Suprapubic skin (tissue), 4 donors: ENCODE results near the gene NCBP3. TPM values are rescaled to one million over a fixed set of nuclear protein-coding genes. Genes with fewer than 3 reads are reported as not detected.

Experiments used
- DNase-seq, 2 donors: peaks; one replicate each; pipeline ENCODE4 v3.0.0-alpha.2; 2019; ENCODE audit warnings: low spot score in 2 of 2
- H3K27ac ChIP-seq: fragments of 200-600 bp; sonication (generic); one replicate; pipeline ENCODE4 v1.5.1; 2019
- H3K27me3 ChIP-seq: fragments of 200-600 bp; sonication (generic); one replicate; pipeline ENCODE4 v1.5.1; 2019
- H3K36me3 ChIP-seq: fragments of 200-600 bp; sonication (generic); one replicate; pipeline ENCODE4 v1.5.1; 2019
- H3K4me1 ChIP-seq: fragments of 200-600 bp; sonication (generic); one replicate; pipeline ENCODE4 v1.5.1; 2019
- H3K4me3 ChIP-seq: fragments of 200-600 bp; sonication (generic); one replicate; pipeline ENCODE4 v1.5.1; 2019; ENCODE audit warnings: mild to moderate bottlenecking
- H3K9me3 ChIP-seq: fragments of 200-600 bp; sonication (generic); one replicate; pipeline ENCODE4 v1.5.1; 2019
- CTCF ChIP-seq, 2 donors: fragments of 200-600 bp in 1 of 2; fragments of 450-650 bp in 1 of 2; sonication (generic) in 1 of 2; IDR thresholded peaks; one replicate each; pipeline ENCODE4 v1.5.1; 2016 to 2019; ENCODE audit warnings: antibody characterized with exemption in 2 of 2, mild to moderate bottlenecking in 1 of 2, moderate library complexity in 1 of 2
- EP300 ChIP-seq: sonication (generic); formaldehyde crosslinking; IDR thresholded peaks from one replicate; pipeline ENCODE4 v1.6.1; 2017; ENCODE audit warnings: antibody characterized with exemption
- POLR2A ChIP-seq, 2 donors: fragments of 450-650 bp; IDR thresholded peaks; one replicate each; pipeline ENCODE4 v1.6.1; 2017; ENCODE audit warnings: antibody characterized with exemption in 2 of 2, mild to moderate bottlenecking in 2 of 2, moderate library complexity in 2 of 2
- POLR2AphosphoS5 ChIP-seq, 3 donors: sonication (generic); formaldehyde crosslinking; IDR thresholded peaks; one replicate each; pipeline ENCODE4 v1.6.1; 2017; ENCODE audit warnings: antibody characterized with exemption in 3 of 3
- WGBS: methylation state at CpG from one replicate; pipeline ENCODE4 v1.1.5; 2018; 5-methylcytosine and 5-hydroxymethylcytosine counted together
- total RNA-seq, 4 donors: library from RNA; depleted of rRNA; stranded (reverse); fragments of >200 nt; gene quantifications; one replicate each; pipeline ENCODE4 v1.1.0, GENCODE V29; 2016

Gene NCBP3
- total RNA-seq, 4 donors from 2014 or later = 15.4 to 41.8 (median 26.1) TPM

GRCh38 chr17:3755335-3756030 lies 90.6 kb downstream of the NCBP3 start:
- no peak for DNase-seq
- H3K27me3 ChIP-seq = no peaks in the 10 kb centered on the region
- no peaks in the 10 kb centered on the region for H3K36me3 ChIP-seq
- TF ChIP-seq CTCF (IDR thresholded peaks at IDR 0.05) (no peak), POLR2A (IDR thresholded peaks at IDR 0.05) (no peak), EP300 (no peak), POLR2AphosphoS5 (IDR thresholded peaks at IDR 0.05) (no peak)
- H3K4me1 ChIP-seq = peaks cover 22% of the 10 kb centered on the region
- H3K9me3 ChIP-seq = no peaks in the 10 kb centered on the region
- WGBS = 58% methylated on average over 15 of the region's 20 CpGs
- peak overlapping the region; percentile 53 for H3K4me3 ChIP-seq
- peak overlapping the region; percentile 79 for H3K27ac ChIP-seq

- peak; percentile 92 to 93 for DNase-seq
- Histone ChIP-seq H3K27me3 (no peaks in the 10 kb centered on the region), H3K36me3 (no peaks in the 10 kb centered on the region), H3K9me3 (no peaks in the 10 kb centered on the region), H3K4me1 (peaks cover 22% of the 10 kb centered on the region), H3K27ac (peak overlapping the region; percentile 79), H3K4me3 (peak overlapping the region; percentile 53)
- TF ChIP-seq CTCF (IDR thresholded peaks at IDR 0.05) (no peak), POLR2AphosphoS5 (IDR thresholded peaks at IDR 0.05) (no peak), POLR2A (IDR thresholded peaks at IDR 0.05) (no peak)
- 16% methylated on average over 14 of the region's 56 CpGs for WGBS
Observed at GRCh38 chr17:3754458-3755334, 91.3 kb downstream of the NCBP3 start.

GRCh38 chr17:3754066-3754457 lies 92.0 kb downstream of the NCBP3 start:
- Histone ChIP-seq H3K36me3 (no peaks in the 10 kb centered on the region), H3K27me3 (no peaks in the 10 kb centered on the region), H3K4me1 (peaks cover 22% of the 10 kb centered on the region), H3K9me3 (no peaks in the 10 kb centered on the region), H3K27ac (peak overlapping the region; percentile 64), H3K4me3 (no peak overlapping the region)
- no peak for DNase-seq
- WGBS = 68% methylated on average over 18 of the region's 18 CpGs
- TF ChIP-seq CTCF (IDR thresholded peaks at IDR 0.05) (no peak), EP300 (no peak), POLR2AphosphoS5 (IDR thresholded peaks at IDR 0.05) (no peak), POLR2A (IDR thresholded peaks at IDR 0.05) (no peak)

GRCh38 chr17:3753624-3754023 lies 92.4 kb downstream of the NCBP3 start:
- Histone ChIP-seq H3K9me3 (no peaks in the 10 kb centered on the region), H3K27me3 (no peaks in the 10 kb centered on the region), H3K36me3 (no peaks in the 10 kb centered on the region), H3K27ac (peak overlapping the region; percentile 3), H3K4me3 (no peak overlapping the region), H3K4me1 (peaks cover 22% of the 10 kb centered on the region)
- DNase-seq = no peak
- WGBS = 78% methylated on average over 4 of the region's 12 CpGs
- TF ChIP-seq POLR2A (IDR thresholded peaks at IDR 0.05) = no peak
- TF ChIP-seq POLR2AphosphoS5 (IDR thresholded peaks at IDR 0.05) = no peak
- TF ChIP-seq CTCF (IDR thresholded peaks at IDR 0.05) = no peak
- no peak for TF ChIP-seq EP300

Other genes starting within 250 kb of the NCBP3 start
- 10 to 100 TPM in 2 of 4 donors, 1 to 10 TPM in 2; 3.2 to 15.8 (median 7.1) TPM for gene TRPV1, start 236.8 kb downstream of the NCBP3 start, total RNA-seq
- gene SHPK, start 210.0 kb downstream of the NCBP3 start, total RNA-seq = 10 to 100 TPM; 19.0 to 21.9 (median 20.4) TPM
- 10 to 100 TPM; 19.9 to 34.6 (median 26.1) TPM for gene CTNS, start 209.5 kb downstream of the NCBP3 start, total RNA-seq
- gene TAX1BP3, start 177.7 kb downstream of the NCBP3 start, total RNA-seq = 100 to 1,000 TPM; 103 to 245 (median 202) TPM
- 10 to 100 TPM in 3 of 4 donors, 1 to 10 TPM in 1; 3.3 to 17.6 (median 10.4) TPM for gene EMC6, start 177.4 kb downstream of the NCBP3 start, total RNA-seq
- gene P2RX5, start 150.1 kb downstream of the NCBP3 start, total RNA-seq = under 1 TPM in 2 of 4 donors, not detected in 2; 0.49 to 0.56 TPM
- gene HASPIN, start 122.3 kb downstream of the NCBP3 start, total RNA-seq = 1 to 10 TPM in 3 of 4 donors, under 1 TPM in 1; 0.40 to 2.1 (median 1.8) TPM
- gene ITGAE, start 45.1 kb downstream of the NCBP3 start, total RNA-seq = 10 to 100 TPM; 14.0 to 20.7 (median 14.4) TPM
- 10 to 100 TPM; 10.8 to 17.3 (median 12.9) TPM for gene CAMKK1, start 46.8 kb upstream of the NCBP3 start, total RNA-seq
- 1 to 10 TPM in 2 of 4 donors, under 1 TPM in 2; 0.25 to 2.6 (median 1.2) TPM for gene P2RX1, start 70.2 kb upstream of the NCBP3 start, total RNA-seq
- 10 to 100 TPM; 22.4 to 61.7 (median 34.7) TPM for gene ATP2A3, start 118.2 kb upstream of the NCBP3 start, total RNA-seq